Hepatocyte (in vitro differentiated cells): ENCODE data around the gene HTR1D. TPM values are rescaled to one million over a fixed set of nuclear protein-coding genes. Genes with fewer than 3 reads are reported as not detected.

Experiments
- DNase-seq: peaks from one replicate; pipeline ENCODE4 v3.0.0-alpha.2; 2016; ENCODE audit warnings: low spot score
- H2AFZ ChIP-seq: fragments of 200-600 bp; sonication (generic); 2 replicates; pipeline ENCODE4 v1.6.0; 2016; ENCODE audit warnings: antibody characterized with exemption, mild to moderate bottlenecking
- H3K27ac ChIP-seq: fragments of 200-600 bp; sonication (generic); 2 replicates; pipeline ENCODE4 v1.5.1; 2016; ENCODE audit warnings: mild to moderate bottlenecking
- H3K27me3 ChIP-seq: fragments of 200-600 bp; sonication (generic); 2 replicates; pipeline ENCODE4 v1.6.1; 2016
- H3K36me3 ChIP-seq: fragments of 200-600 bp; sonication (generic); replicated peaks from 2 replicates; pipeline ENCODE4 v1.5.1; 2016; ENCODE audit warnings: low read depth; ENCODE audit not compliant: insufficient read depth
- H3K4me1 ChIP-seq: fragments of 200-600 bp; sonication (generic); 2 replicates; pipeline ENCODE4 v1.5.1; 2016; ENCODE audit warnings: mild to moderate bottlenecking, moderate library complexity; ENCODE audit not compliant: insufficient read depth
- H3K4me2 ChIP-seq: fragments of 200-600 bp; sonication (generic); 2 replicates; pipeline ENCODE4 v1.6.0; 2016
- H3K4me3 ChIP-seq: fragments of 200-600 bp; sonication (generic); 2 replicates; pipeline ENCODE4 v1.5.1; 2016; ENCODE audit warnings: mild to moderate bottlenecking
- H3K79me2 ChIP-seq: fragments of 200-600 bp; sonication (generic); 2 replicates; pipeline ENCODE4 v1.6.0; 2017; ENCODE audit warnings: mild to moderate bottlenecking
- H3K9me2 ChIP-seq: fragments of 200-600 bp; sonication (generic); replicated peaks from 2 replicates; pipeline ENCODE4 v1.6.0; 2017; ENCODE audit warnings: mild to moderate bottlenecking; ENCODE audit not compliant: insufficient read depth
- H3K9me3 ChIP-seq: fragments of 200-600 bp; sonication (generic); 2 replicates; pipeline ENCODE4 v1.5.1; 2016; ENCODE audit warnings: low read depth, mild to moderate bottlenecking
- H4K20me1 ChIP-seq: fragments of 200-600 bp; sonication (generic); 2 replicates; pipeline ENCODE4 v1.6.0; 2016; ENCODE audit warnings: mild to moderate bottlenecking; ENCODE audit not compliant: insufficient read depth, poor library complexity, severe bottlenecking
- CTCF ChIP-seq: fragments of 200-600 bp; sonication (generic); IDR thresholded peaks from 2 replicates; pipeline ENCODE4 v1.5.1; 2016; ENCODE audit warnings: antibody characterized with exemption, mild to moderate bottlenecking; ENCODE audit not compliant: poor library complexity
- EZH2 ChIP-seq: fragments of 200-600 bp; sonication (generic); IDR thresholded peaks from 2 replicates; pipeline ENCODE4 v1.6.1; 2016; ENCODE audit warnings: antibody characterized with exemption, mild to moderate bottlenecking, borderline replicate concordance
- EZH2phosphoT487 ChIP-seq: fragments of 200-600 bp; sonication (generic); IDR thresholded peaks from one replicate; pipeline ENCODE4 v1.6.1; 2018; ENCODE audit warnings: antibody characterized with exemption, mild to moderate bottlenecking, low read depth, moderate library complexity; ENCODE audit not compliant: unreplicated experiment, severe bottlenecking
- WGBS: methylation state at CpG from one replicate; pipeline ENCODE4 v1.1.6; 2016; ENCODE audit warnings: low lambda C conversion rate; ENCODE audit errors: missing lambda C conversion rate; 5-methylcytosine and 5-hydroxymethylcytosine counted together
- polyA plus RNA-seq: library from polyadenylated mRNA; unstranded; fragments of >200 nt; fragmentation: Nextera tagmentation; extraction: Ambion mirVana; gene quantifications from 2 replicates; pipeline ENCODE4 v1.2.1, GENCODE V29; 2016
- total RNA-seq: library from RNA; depleted of rRNA; stranded (reverse); fragments of >200 nt; gene quantifications from 2 replicates; pipeline ENCODE4 v1.2.3, GENCODE V29; 2014

HTR1D gene
- total and polyA plus RNA-seq, 2 experiments from 2014 or later, result 0.07 to 0.19 TPM

- Histone ChIP-seq H3K27ac (no peak overlapping the region), H3K9me3 (no peaks in the 10 kb centered on the region), H3K27me3 (no peaks in the 10 kb centered on the region), H3K4me1 (no peaks in the 10 kb centered on the region), H4K20me1 (no peaks in the 10 kb centered on the region), H3K36me3 (no peaks in the 10 kb centered on the region), H3K79me2 (no peaks in the 10 kb centered on the region), H3K9me2 (no peaks in the 10 kb centered on the region), H3K4me3 (no peak overlapping the region), H2AFZ (no peak overlapping the region), H3K4me2 (no peak overlapping the region)
- DNase-seq, result no peak
- no peak for TF ChIP-seq EZH2
- no peak for TF ChIP-seq EZH2phosphoT487
- TF ChIP-seq CTCF, result no peak
- WGBS, result 97% methylated on average over 6 of the region's 6 CpGs
These were observed 30.0 kb upstream of the HTR1D start for GRCh38 chr1:23247276-23247675.

DNA sequence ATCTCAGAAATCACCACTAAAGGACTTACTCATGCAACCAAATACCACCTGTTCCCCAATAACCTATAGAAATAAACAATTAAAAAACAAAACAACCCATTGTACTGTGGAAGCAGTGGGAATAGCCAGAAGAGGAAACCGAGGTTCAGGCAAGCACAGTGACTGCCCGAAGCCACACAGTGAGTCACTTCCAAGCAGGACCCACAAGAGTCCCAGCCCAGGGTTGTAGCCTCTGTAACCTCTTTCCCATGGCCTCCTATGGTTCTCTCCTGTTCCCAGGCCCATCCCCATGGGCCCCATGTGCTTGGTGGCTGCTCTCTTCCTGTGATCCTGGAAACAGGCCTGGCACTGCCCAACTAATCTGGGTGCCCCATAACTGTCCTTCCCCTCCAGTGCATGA is 29.0 kb upstream of the HTR1D start:
- no peak overlapping the region for H2AFZ ChIP-seq
- TF ChIP-seq EZH2phosphoT487, result no peak
- TF ChIP-seq CTCF, result no peak
- no peak for TF ChIP-seq EZH2
- no peaks in the 10 kb centered on the region for H3K4me1 ChIP-seq

GRCh38 chr1:23244256-23244761 is 27.0 kb upstream of the HTR1D start:
- Histone ChIP-seq H2AFZ (no peak overlapping the region), H3K36me3 (no peaks in the 10 kb centered on the region), H3K27ac (no peak overlapping the region), H3K79me2 (no peaks in the 10 kb centered on the region), H3K9me2 (no peaks in the 10 kb centered on the region), H3K4me1 (no peaks in the 10 kb centered on the region), H3K27me3 (no peaks in the 10 kb centered on the region), H3K4me2 (no peak overlapping the region), H3K4me3 (no peak overlapping the region), H4K20me1 (no peaks in the 10 kb centered on the region), H3K9me3 (no peaks in the 10 kb centered on the region)
- TF ChIP-seq EZH2phosphoT487 (no peak), EZH2 (no peak), CTCF (no peak)
- no peak for DNase-seq
- WGBS, result 94% methylated on average over 7 of the region's 7 CpGs

More for the DNA sequence above, 29.0 kb upstream of the HTR1D start:
- no peaks in the 10 kb centered on the region for H3K36me3 ChIP-seq
- no peak overlapping the region for H3K4me2 ChIP-seq
- H3K4me3 ChIP-seq, result no peak overlapping the region
- H3K9me2 ChIP-seq, result no peaks in the 10 kb centered on the region
- no peaks in the 10 kb centered on the region for H3K79me2 ChIP-seq
- H3K27ac ChIP-seq, result no peak overlapping the region
- no peaks in the 10 kb centered on the region for H4K20me1 ChIP-seq
- no peaks in the 10 kb centered on the region for H3K27me3 ChIP-seq
- no peak for DNase-seq
- WGBS, result 82% methylated on average over 2 of the region's 2 CpGs
- H3K9me3 ChIP-seq, result no peaks in the 10 kb centered on the region

GRCh38 chr1:23242414-23242813 is 25.1 kb upstream of the HTR1D start:
- no peak overlapping the region for H3K4me3 ChIP-seq
- H3K27ac ChIP-seq, result no peak overlapping the region
- no peaks in the 10 kb centered on the region for H3K9me3 ChIP-seq
- no peaks in the 10 kb centered on the region for H3K79me2 ChIP-seq
- no peaks in the 10 kb centered on the region for H3K4me1 ChIP-seq
- H3K4me2 ChIP-seq, result no peak overlapping the region
- no peak for DNase-seq
- H4K20me1 ChIP-seq, result no peaks in the 10 kb centered on the region
- 92% methylated on average over 7 of the region's 7 CpGs for WGBS
- no peak overlapping the region for H2AFZ ChIP-seq
- TF ChIP-seq EZH2, result no peak
- no peak for TF ChIP-seq CTCF
- no peak for TF ChIP-seq EZH2phosphoT487
- no peaks in the 10 kb centered on the region for H3K9me2 ChIP-seq
- no peaks in the 10 kb centered on the region for H3K27me3 ChIP-seq
- no peaks in the 10 kb centered on the region for H3K36me3 ChIP-seq
